Liver (tissue), 9 donors: Measurements from ENCODE around the gene MAPK1. TPM values are rescaled to one million over a fixed set of nuclear protein-coding genes. Genes with fewer than 3 reads are reported as not detected.
"Not testable (repeated sequence)": the region's sequence is repeated elsewhere in the genome, so short reads cannot be mapped to it uniquely, and the experiment has no call there.

ENCODE experiments used
- DNase-seq: peaks from one replicate; pipeline ENCODE4 v3.0.0-alpha.2; 2017; ENCODE audit warnings: low spot score
- H3K27ac ChIP-seq, 2 donors: one replicate each; pipeline ENCODE4 v1.7.0; 2013; ENCODE audit warnings: inconsistent platforms in 2 of 2, low read length in 2 of 2, control low read depth in 1 of 2, low read depth in 1 of 2, mild to moderate bottlenecking in 1 of 2
- H3K27me3 ChIP-seq, 4 donors: one replicate each; pipeline versions ENCODE4 v1.6.1 to v1.7.0; 2013; ENCODE audit warnings: low read length in 3 of 4, inconsistent platforms in 1 of 4, mild to moderate bottlenecking in 1 of 4, moderate library complexity in 1 of 4; ENCODE audit not compliant: control insufficient read depth in 4 of 4, insufficient read depth in 4 of 4
- H3K36me3 ChIP-seq, 4 donors: one replicate each; pipeline versions ENCODE4 v1.6.1 to v1.7.0; 2013; ENCODE audit warnings: low read length in 3 of 4, mild to moderate bottlenecking in 3 of 4, low read depth in 1 of 4, moderate library complexity in 1 of 4; ENCODE audit not compliant: control insufficient read depth in 4 of 4, insufficient read depth in 3 of 4
- H3K4me1 ChIP-seq, 4 donors: one replicate each; pipeline versions ENCODE4 v1.6.1 to v1.7.0; 2013; ENCODE audit warnings: low read length in 3 of 4, mild to moderate bottlenecking in 3 of 4, moderate library complexity in 1 of 4; ENCODE audit not compliant: control insufficient read depth in 4 of 4, insufficient read depth in 4 of 4
- H3K4me3 ChIP-seq, 3 donors: one replicate each; pipeline versions ENCODE4 v1.6.1 to v1.7.0; 2013; ENCODE audit warnings: low read length in 3 of 3, control low read depth in 1 of 3, low read depth in 1 of 3, mild to moderate bottlenecking in 1 of 3
- H3K9ac ChIP-seq, 2 donors: one replicate each; pipeline ENCODE4 v1.7.0; 2013; ENCODE audit warnings: low read length in 2 of 2, mild to moderate bottlenecking in 2 of 2, moderate library complexity in 2 of 2, control low read depth in 1 of 2, low read depth in 1 of 2
- H3K9me3 ChIP-seq, 4 donors: one replicate each; pipeline versions ENCODE4 v1.6.1 to v1.7.0; 2013; ENCODE audit warnings: low read length in 3 of 4; ENCODE audit not compliant: control insufficient read depth in 4 of 4
- EGR1 ChIP-seq, 2 donors: IDR thresholded peaks; 2 replicates each; pipeline ENCODE4 v1.6.1; 2016 to 2018; ENCODE audit warnings: antibody characterized with exemption in 2 of 2, low read depth in 2 of 2
- FOXA1 ChIP-seq: IDR thresholded peaks from 2 replicates; pipeline ENCODE4 v1.6.1; 2016; ENCODE audit warnings: antibody characterized with exemption
- FOXA2 ChIP-seq: IDR thresholded peaks from 2 replicates; pipeline ENCODE4 v1.6.1; 2016; ENCODE audit warnings: antibody characterized with exemption
- HNF4A ChIP-seq, 2 donors: conservative IDR thresholded peaks; 2 replicates each; pipeline ENCODE4 v1.6.1; 2016; ENCODE audit warnings: antibody characterized with exemption in 2 of 2, mild to moderate bottlenecking in 2 of 2
- JUND ChIP-seq, 2 donors: IDR thresholded peaks; 2 replicates each; pipeline ENCODE4 v1.6.1; 2016; ENCODE audit warnings: antibody characterized with exemption in 2 of 2
- NR2F2 ChIP-seq: IDR thresholded peaks from 2 replicates; pipeline ENCODE4 v1.6.1; 2016; ENCODE audit warnings: antibody characterized with exemption
- RAD21 ChIP-seq, 2 donors: IDR thresholded peaks; 2 replicates each; pipeline ENCODE4 v1.6.1; 2016; ENCODE audit warnings: antibody characterized with exemption in 2 of 2, mild to moderate bottlenecking in 2 of 2
- RXRA ChIP-seq, 2 donors: IDR thresholded peaks; 2 replicates each; pipeline ENCODE4 v1.6.1; 2017 to 2018; ENCODE audit warnings: antibody characterized with exemption in 2 of 2, mild to moderate bottlenecking in 1 of 2
- SP1 ChIP-seq: IDR thresholded peaks from 2 replicates; pipeline ENCODE4 v1.6.1; 2018; ENCODE audit warnings: antibody characterized with exemption, mild to moderate bottlenecking
- TAF1 ChIP-seq: conservative IDR thresholded peaks from 2 replicates; pipeline ENCODE4 v1.6.1; 2016; ENCODE audit warnings: antibody characterized with exemption, mild to moderate bottlenecking
- YY1 ChIP-seq: IDR thresholded peaks from 2 replicates; pipeline ENCODE4 v1.6.1; 2016; ENCODE audit warnings: antibody characterized with exemption, mild to moderate bottlenecking
- WGBS: extraction: QIAGEN DNeasy Blood & Tissue Kit; methylation state at CpG from one replicate; pipeline ENCODE4 v1.1.7; 2013; 5-methylcytosine and 5-hydroxymethylcytosine counted together
- polyA plus RNA-seq, 2 donors: library from polyadenylated mRNA; stranded (reverse) in 1 of 2; unstranded in 1 of 2; fragments of 200-250 nt in 1 of 2; fragments of >200 nt in 1 of 2; fragmentation: Nextera tagmentation in 1 of 2; extraction: Ambion mirVana in 1 of 2; gene quantifications; one replicate each; pipeline versions ENCODE4 v1.2.1 to v1.2.3, GENCODE V29; 2013 to 2015
- total RNA-seq, 2 donors: library from RNA; depleted of rRNA; stranded (reverse); fragments of >200 nt; gene quantifications; one replicate each; pipeline ENCODE4 v1.2.3, GENCODE V29; 2014
- TF ChIP-seq, protein P1 (sequence below): IDR thresholded peaks from 2 replicates; pipeline ENCODE4 v1.6.1; 2016; ENCODE audit warnings: antibody characterized with exemption
- TF ChIP-seq, protein P2 (sequence below): IDR thresholded peaks from 2 replicates; pipeline ENCODE4 v1.6.1; 2016; ENCODE audit warnings: antibody characterized with exemption
- TF ChIP-seq, protein P3 (sequence below): fragments of 150-350 bp; IDR thresholded peaks from 2 replicates; pipeline ENCODE4 v1.5.1; 2017; ENCODE audit warnings: improper control_type of control experiment, low read depth, low read length; ENCODE audit not compliant: missing input control
- donor health status: healthy.
- donor health status: healthy.
- donor health status: healthy.
- donor health status: healthy.
- donor health status: healthy.

Gene MAPK1
- total and polyA plus RNA-seq, 4 donors: 8.3 to 31.8 (median 22.8) TPM

DNA sequence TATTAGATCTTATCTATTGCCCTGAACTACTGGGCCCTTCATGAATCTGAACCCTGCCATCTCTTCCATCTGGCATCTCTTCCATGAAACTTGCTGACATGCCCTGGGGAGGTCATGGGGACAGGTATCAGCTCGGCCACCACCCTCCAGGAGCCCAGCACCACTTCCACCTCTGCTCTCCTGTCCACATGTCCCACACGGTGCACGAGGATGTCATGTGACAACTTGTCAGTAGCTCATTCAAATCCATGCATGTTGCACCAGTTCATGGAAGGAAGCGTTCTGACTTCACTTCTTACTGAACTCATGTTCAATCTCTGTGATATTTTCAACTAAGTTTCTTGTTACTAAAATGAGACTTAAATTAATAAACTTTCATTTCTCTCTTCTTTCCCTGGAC is 148.4 kb downstream of the MAPK1 start:
- H3K9me3 ChIP-seq: no peaks in the 10 kb centered on the region
- no peak overlapping the region for H3K4me3 ChIP-seq
- no peaks in the 10 kb centered on the region for H3K36me3 ChIP-seq
- H3K27me3 ChIP-seq: no peaks in the 10 kb centered on the region
- H3K9ac ChIP-seq: peak overlapping the region in 1 of 2 donors; percentile 31
- 50% methylated on average over 4 of the region's 4 CpGs for WGBS
- H3K27ac ChIP-seq: no peak overlapping the region
- no peaks in the 10 kb centered on the region for H3K4me1 ChIP-seq
- DNase-seq: no peak
- TF ChIP-seq EGR1 (IDR thresholded peaks at IDR 0.05; ENCODE audit: low read depth in 2 of 2) (no peak), NR2F2 (no peak), FOXA1 (no peak), FOXA2 (no peak), TAF1 (no peak), YY1 (no peak), RXRA (IDR thresholded peaks at IDR 0.05) (no peak), RAD21 (IDR thresholded peaks at IDR 0.05) (no peak), SP1 (no peak), JUND (IDR thresholded peaks at IDR 0.05) (no peak)
- TF ChIP-seq, protein P1, sequence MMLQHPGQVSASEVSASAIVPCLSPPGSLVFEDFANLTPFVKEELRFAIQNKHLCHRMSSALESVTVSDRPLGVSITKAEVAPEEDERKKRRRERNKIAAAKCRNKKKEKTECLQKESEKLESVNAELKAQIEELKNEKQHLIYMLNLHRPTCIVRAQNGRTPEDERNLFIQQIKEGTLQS: no peak
- TF ChIP-seq, protein P2, sequence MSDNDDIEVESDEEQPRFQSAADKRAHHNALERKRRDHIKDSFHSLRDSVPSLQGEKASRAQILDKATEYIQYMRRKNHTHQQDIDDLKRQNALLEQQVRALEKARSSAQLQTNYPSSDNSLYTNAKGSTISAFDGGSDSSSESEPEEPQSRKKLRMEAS: no peak
- TF ChIP-seq, protein P3, sequence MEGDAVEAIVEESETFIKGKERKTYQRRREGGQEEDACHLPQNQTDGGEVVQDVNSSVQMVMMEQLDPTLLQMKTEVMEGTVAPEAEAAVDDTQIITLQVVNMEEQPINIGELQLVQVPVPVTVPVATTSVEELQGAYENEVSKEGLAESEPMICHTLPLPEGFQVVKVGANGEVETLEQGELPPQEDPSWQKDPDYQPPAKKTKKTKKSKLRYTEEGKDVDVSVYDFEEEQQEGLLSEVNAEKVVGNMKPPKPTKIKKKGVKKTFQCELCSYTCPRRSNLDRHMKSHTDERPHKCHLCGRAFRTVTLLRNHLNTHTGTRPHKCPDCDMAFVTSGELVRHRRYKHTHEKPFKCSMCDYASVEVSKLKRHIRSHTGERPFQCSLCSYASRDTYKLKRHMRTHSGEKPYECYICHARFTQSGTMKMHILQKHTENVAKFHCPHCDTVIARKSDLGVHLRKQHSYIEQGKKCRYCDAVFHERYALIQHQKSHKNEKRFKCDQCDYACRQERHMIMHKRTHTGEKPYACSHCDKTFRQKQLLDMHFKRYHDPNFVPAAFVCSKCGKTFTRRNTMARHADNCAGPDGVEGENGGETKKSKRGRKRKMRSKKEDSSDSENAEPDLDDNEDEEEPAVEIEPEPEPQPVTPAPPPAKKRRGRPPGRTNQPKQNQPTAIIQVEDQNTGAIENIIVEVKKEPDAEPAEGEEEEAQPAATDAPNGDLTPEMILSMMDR: no peak

DNA sequence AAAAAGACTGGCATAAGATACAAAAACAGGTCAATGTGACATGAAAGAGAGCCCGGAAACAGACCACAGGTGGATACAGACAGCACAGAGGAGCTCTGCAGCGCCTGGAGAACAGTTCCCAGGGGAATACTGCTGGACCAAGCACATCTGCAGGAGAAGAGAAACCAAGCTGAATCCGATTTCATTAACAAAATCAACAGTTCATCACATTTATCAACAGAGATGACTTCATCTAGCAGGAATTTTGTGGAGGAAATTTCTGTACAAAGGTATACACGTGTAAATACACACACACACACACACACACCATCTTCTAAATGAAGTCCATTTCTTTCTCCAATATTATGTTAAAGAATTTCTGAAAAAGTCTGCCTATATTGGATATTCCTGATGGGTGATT is 148.9 kb downstream of the MAPK1 start:
- no peak overlapping the region for H3K9ac ChIP-seq
- no peak overlapping the region for H3K27ac ChIP-seq
- no peaks in the 10 kb centered on the region for H3K36me3 ChIP-seq
- DNase-seq: no peak
- WGBS: 80% methylated on average over 4 of the region's 4 CpGs
- no peak overlapping the region for H3K4me3 ChIP-seq
- no peaks in the 10 kb centered on the region for H3K4me1 ChIP-seq
- H3K27me3 ChIP-seq: no peaks in the 10 kb centered on the region
- H3K9me3 ChIP-seq: no peaks in the 10 kb centered on the region
- TF ChIP-seq JUND (IDR thresholded peaks at IDR 0.05) (peak in 1 of 2 donors; percentile 19), HNF4A (conservative IDR thresholded peaks at IDR 0.05) (no peak)

DNA sequence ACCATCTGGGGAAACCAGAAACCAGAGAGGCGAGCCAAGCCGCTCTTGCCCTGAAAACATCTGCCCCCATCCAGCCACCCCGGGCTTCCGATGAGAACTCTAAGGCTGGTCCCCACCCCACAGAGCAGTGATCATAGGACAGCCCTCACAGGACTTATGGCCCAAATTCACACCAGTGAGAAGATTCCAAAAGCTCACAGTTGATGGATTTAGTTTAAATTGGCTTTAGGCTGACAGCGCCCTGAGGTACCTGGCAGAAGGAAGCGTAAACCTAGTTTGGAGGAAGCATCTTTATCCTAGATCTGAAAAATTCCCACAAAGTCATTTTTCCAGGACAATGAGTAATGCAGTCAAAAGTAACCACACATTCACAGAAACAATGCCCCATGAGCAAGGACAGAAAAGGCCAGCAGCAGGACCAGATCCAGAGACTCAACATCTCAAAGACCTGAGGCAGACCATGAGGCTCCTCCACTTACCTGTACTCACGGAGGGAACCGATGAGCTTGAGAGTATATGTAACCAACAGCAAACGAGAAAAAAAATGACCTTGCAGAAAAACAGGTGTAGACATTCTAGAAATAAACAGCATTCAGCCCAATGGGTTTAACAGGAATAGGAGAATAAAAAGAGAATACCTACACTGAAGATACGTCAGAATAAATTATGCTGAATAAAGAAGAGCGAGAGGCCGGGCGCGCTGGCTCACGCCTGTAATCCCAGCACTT is 150.9 kb downstream of the MAPK1 start:
- not testable (repeated sequence) for H3K9ac ChIP-seq, H3K27me3 ChIP-seq, H3K4me3 ChIP-seq, H3K4me1 ChIP-seq, H3K27ac ChIP-seq, DNase-seq, H3K36me3 ChIP-seq, H3K9me3 ChIP-seq
- WGBS: 92% methylated on average over 14 of the region's 15 CpGs
